Immature natural killer cell (primary cell): ENCODE data around the gene KIF3B. TPM values are rescaled to one million over a fixed set of nuclear protein-coding genes. Genes with fewer than 3 reads are reported as not detected.

Experiments used
- DNase-seq, 3 donors: peaks; one replicate each; pipeline ENCODE4 v3.0.0; 2022; ENCODE audit warnings: mixed read lengths in 1 of 3
- H3K27ac Mint-ChIP-seq, 6 donors: one replicate each; pipeline ENCODE4 v1.8.0; 2020; ENCODE audit warnings: mixed read lengths in 6 of 6, mild to moderate bottlenecking in 5 of 6, inconsistent platforms in 4 of 6, moderate library complexity in 3 of 6
- H3K27me3 Mint-ChIP-seq, 3 donors: one replicate each; pipeline ENCODE4 v1.8.0; 2020 to 2021; ENCODE audit warnings: low read depth in 3 of 3, mild to moderate bottlenecking in 3 of 3, mixed read lengths in 3 of 3, moderate library complexity in 3 of 3, inconsistent platforms in 1 of 3
- H3K36me3 Mint-ChIP-seq, 3 donors: one replicate each; pipeline ENCODE4 v1.8.0; 2020; ENCODE audit warnings: mixed read lengths in 3 of 3, inconsistent platforms in 2 of 3, mild to moderate bottlenecking in 2 of 3
- H3K4me1 Mint-ChIP-seq, 2 donors: one replicate each; pipeline ENCODE4 v1.8.0; 2020; ENCODE audit warnings: inconsistent platforms in 2 of 2, mild to moderate bottlenecking in 2 of 2, mixed read lengths in 2 of 2, moderate library complexity in 1 of 2
- H3K4me3 Mint-ChIP-seq, 5 donors: one replicate each; pipeline ENCODE4 v1.8.0; 2020; ENCODE audit warnings: mild to moderate bottlenecking in 5 of 5, mixed read lengths in 5 of 5, inconsistent platforms in 3 of 5, moderate library complexity in 3 of 5
- H3K9me3 Mint-ChIP-seq, 6 donors: one replicate each; pipeline ENCODE4 v1.8.0; 2020; ENCODE audit warnings: mild to moderate bottlenecking in 6 of 6, mixed read lengths in 6 of 6, inconsistent platforms in 4 of 6, moderate library complexity in 3 of 6
- polyA plus RNA-seq, 3 donors: library from polyadenylated mRNA; unstranded; fragments of 300-500 nt; fragmentation: Illumina TruSeq; gene quantifications; one replicate each; pipeline ENCODE4 v1.2.3, GENCODE V29; 2021

Gene KIF3B
- polyA plus RNA-seq, 3 donors from 2014 or later = 1.1 to 3.2 (median 1.4) TPM

DNA sequence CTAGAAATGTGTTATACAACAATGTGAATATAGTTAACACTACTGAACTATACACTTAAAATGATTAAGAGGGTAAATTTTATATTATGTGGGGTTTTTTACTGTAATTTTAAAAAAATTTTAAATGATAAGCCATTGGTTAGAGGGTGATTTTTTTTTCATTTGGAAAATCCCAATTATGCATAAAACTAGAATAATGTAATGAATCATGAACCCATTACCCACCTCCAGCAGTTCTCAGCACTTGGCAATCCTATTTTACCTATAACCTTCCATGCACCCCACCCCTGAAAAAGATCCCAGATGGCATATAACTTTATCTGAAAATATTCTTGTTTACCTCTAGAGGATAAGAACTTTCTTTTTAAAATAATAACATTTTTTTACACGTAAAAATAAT, 13.7 kb downstream of the KIF3B start:
- H3K4me1 Mint-ChIP-seq = peaks cover 13 to 22% of the 10 kb centered on the region in 2 donors
- no peaks in the 10 kb centered on the region for H3K36me3 Mint-ChIP-seq
- peak overlapping the region in 1 of 6 donors; percentile 40 for H3K27ac Mint-ChIP-seq
- no peak overlapping the region for H3K4me3 Mint-ChIP-seq
- DNase-seq = no peak
- H3K9me3 Mint-ChIP-seq = no peaks in the 10 kb centered on the region
- no peaks in the 10 kb centered on the region for H3K27me3 Mint-ChIP-seq

- no peaks in the 10 kb centered on the region for H3K27me3 Mint-ChIP-seq
- no peak overlapping the region for H3K27ac Mint-ChIP-seq
- peaks cover 3 to 24% of the 10 kb centered on the region in 2 donors for H3K4me1 Mint-ChIP-seq
- no peaks in the 10 kb centered on the region for H3K36me3 Mint-ChIP-seq
- DNase-seq = no peak
- H3K9me3 Mint-ChIP-seq = no peaks in the 10 kb centered on the region
- no peak overlapping the region for H3K4me3 Mint-ChIP-seq
Measured at GRCh38 chr20:32292548-32292947, 15.1 kb downstream of the KIF3B start.

DNA sequence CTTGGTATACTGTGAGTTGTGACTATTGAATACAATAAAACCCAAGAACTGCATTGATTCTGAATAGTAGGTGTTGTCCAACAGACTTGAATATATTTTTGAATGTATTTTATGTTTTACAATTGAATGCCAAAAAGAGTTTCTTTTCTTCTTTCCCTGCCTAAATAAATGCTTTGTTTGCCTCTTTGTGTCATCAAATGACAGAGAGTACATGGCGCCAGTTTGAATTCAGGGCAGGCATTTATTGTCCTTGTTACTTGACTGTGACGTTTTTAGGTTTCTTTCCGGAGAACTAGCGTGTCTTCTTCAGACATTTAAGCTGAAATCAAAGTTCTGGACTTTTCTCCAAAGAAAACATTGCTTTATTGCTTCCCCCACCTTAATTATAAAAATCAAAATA, 16.6 kb downstream of the KIF3B start:
- H3K9me3 Mint-ChIP-seq = no peaks in the 10 kb centered on the region
- no peak for DNase-seq
- H3K4me1 Mint-ChIP-seq = peaks cover 3 to 20% of the 10 kb centered on the region in 2 donors
- H3K36me3 Mint-ChIP-seq = no peaks in the 10 kb centered on the region
- no peaks in the 10 kb centered on the region for H3K27me3 Mint-ChIP-seq
- H3K27ac Mint-ChIP-seq = no peak overlapping the region
- H3K4me3 Mint-ChIP-seq = no peak overlapping the region

DNA sequence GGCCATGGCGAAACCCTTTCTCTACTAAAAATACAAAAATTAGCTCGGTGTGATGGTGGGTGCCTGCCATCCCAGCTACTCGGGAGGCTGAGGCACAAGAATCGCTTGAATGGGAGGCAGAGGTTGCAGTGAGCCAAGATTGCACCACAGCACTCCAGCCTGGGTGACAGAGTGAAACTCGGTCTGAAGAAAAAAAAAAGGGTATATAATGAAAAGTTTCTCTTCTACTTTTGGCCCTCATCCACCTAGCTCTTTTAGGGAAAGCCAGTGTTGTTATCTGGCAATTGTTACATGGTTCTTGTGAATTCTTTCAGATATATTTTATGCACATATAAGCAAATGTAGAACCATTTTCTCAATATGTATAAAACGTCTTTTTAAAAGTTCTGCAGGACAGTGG, 19.0 kb downstream of the KIF3B start:
- no peaks in the 10 kb centered on the region for H3K9me3 Mint-ChIP-seq
- peaks cover 3 to 19% of the 10 kb centered on the region in 2 donors for H3K4me1 Mint-ChIP-seq
- H3K36me3 Mint-ChIP-seq = peaks cover 0 to 5% (median 0%) of the 10 kb centered on the region in 3 donors
- H3K27me3 Mint-ChIP-seq = no peaks in the 10 kb centered on the region
- H3K4me3 Mint-ChIP-seq = no peak overlapping the region
- DNase-seq = no peak
- peak overlapping the region in 1 of 6 donors; percentile 22 for H3K27ac Mint-ChIP-seq

- peaks cover 3 to 24% of the 10 kb centered on the region in 2 donors for H3K4me1 Mint-ChIP-seq
- peak overlapping the region in 1 of 6 donors; percentile 36 for H3K27ac Mint-ChIP-seq
- H3K36me3 Mint-ChIP-seq = peaks cover 0 to 5% (median 0%) of the 10 kb centered on the region in 3 donors
- no peaks in the 10 kb centered on the region for H3K9me3 Mint-ChIP-seq
- DNase-seq = no peak
- H3K27me3 Mint-ChIP-seq = no peaks in the 10 kb centered on the region
- H3K4me3 Mint-ChIP-seq = no peak overlapping the region
Measured at GRCh38 chr20:32296819-32297420, 19.5 kb downstream of the KIF3B start.

GRCh38 chr20:32297439-32297838, 20.0 kb downstream of the KIF3B start:
- DNase-seq = no peak
- Mint-ChIP-seq H3K9me3 (no peaks in the 10 kb centered on the region), H3K36me3 (peaks cover 0 to 5% (median 0%) of the 10 kb centered on the region in 3 donors)

GRCh38 chr20:32300647-32301046, 23.2 kb downstream of the KIF3B start:
- H3K27ac Mint-ChIP-seq = no peak overlapping the region

More at GRCh38 chr20:32297439-32297838, 20.0 kb downstream of the KIF3B start:
- Mint-ChIP-seq H3K4me1 (peaks cover 3 to 28% of the 10 kb centered on the region in 2 donors), H3K27me3 (no peaks in the 10 kb centered on the region), H3K27ac (peak overlapping the region in 1 of 6 donors; percentile 36), H3K4me3 (no peak overlapping the region)

DNA sequence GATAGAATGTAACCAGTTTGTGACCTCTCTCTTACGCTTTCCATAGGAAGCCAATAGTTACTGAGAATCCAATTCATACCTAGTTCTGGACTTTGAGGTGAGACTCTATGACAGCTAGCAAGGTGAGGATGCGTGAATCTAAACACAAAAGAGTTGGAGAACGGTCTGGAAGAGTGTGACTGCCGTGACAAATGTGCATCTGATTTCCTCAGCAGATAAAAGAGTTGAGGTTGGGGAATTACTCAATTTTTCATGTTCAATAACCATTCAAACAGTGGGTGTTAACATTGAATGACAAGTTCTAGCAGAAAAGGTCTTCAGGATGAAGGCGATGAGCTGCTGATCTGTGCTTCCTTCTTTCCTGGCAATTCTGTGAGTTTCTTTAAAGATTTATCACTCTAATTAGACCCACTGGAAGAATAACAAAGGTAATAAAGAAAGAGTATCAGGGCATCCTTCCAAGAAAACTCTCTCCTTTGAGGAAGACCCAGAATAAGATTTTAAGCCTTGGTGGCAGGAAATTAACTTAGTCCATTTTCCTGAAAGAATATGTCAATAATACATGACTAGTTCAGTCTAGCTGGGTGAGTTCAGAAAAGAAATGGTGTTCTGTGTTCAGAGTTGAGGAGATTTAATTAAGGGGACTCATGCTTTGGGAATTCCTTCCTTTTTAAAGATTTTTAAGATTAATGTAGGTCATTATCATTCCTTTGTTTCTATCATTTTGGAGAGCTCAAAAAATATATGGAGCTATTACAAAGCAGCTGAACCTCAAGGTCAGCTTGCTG, 24.5 kb downstream of the KIF3B start:
- no peaks in the 10 kb centered on the region for H3K27me3 Mint-ChIP-seq
- H3K4me3 Mint-ChIP-seq = no peak overlapping the region
- peaks cover 1 to 28% of the 10 kb centered on the region in 2 donors for H3K4me1 Mint-ChIP-seq
- no peak for DNase-seq
- H3K9me3 Mint-ChIP-seq = no peaks in the 10 kb centered on the region
- no peak overlapping the region for H3K27ac Mint-ChIP-seq
- peaks cover 0 to 5% (median 2%) of the 10 kb centered on the region in 3 donors for H3K36me3 Mint-ChIP-seq

More at GRCh38 chr20:32300647-32301046, 23.2 kb downstream of the KIF3B start:
- peaks cover 1 to 33% of the 10 kb centered on the region in 2 donors for H3K4me1 Mint-ChIP-seq
- DNase-seq = no peak
- no peak overlapping the region for H3K4me3 Mint-ChIP-seq
- no peaks in the 10 kb centered on the region for H3K27me3 Mint-ChIP-seq
- H3K36me3 Mint-ChIP-seq = peaks cover 0 to 5% (median 0%) of the 10 kb centered on the region in 3 donors
- H3K9me3 Mint-ChIP-seq = no peaks in the 10 kb centered on the region

DNA sequence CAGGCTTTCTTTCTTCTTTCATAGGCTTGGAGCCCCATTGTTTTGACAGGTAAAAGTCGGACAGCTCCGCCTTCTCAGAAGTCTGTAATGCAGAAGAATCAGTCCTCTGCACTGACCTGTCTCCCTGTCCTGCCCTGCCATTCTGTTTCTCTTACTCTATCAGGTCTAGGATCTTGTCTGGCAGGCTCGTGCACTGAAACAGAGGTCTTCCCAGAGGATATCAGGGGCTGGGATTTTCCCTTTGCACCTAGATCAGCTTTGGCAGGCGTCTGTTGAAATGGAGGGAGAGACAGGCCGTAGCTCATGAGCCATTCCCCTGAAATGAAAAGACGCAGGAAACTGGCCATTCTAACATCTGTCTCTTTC, 25.0 kb downstream of the KIF3B start:
- H3K27ac Mint-ChIP-seq = no peak overlapping the region
- H3K4me3 Mint-ChIP-seq = no peak overlapping the region
- peaks cover 0 to 5% (median 4%) of the 10 kb centered on the region in 3 donors for H3K36me3 Mint-ChIP-seq
- no peaks in the 10 kb centered on the region for H3K9me3 Mint-ChIP-seq
- no peak for DNase-seq
- no peaks in the 10 kb centered on the region for H3K27me3 Mint-ChIP-seq
- peaks cover 1 to 22% of the 10 kb centered on the region in 2 donors for H3K4me1 Mint-ChIP-seq

- Mint-ChIP-seq H3K4me1 (peaks cover 1 to 19% of the 10 kb centered on the region in 2 donors), H3K27ac (no peak overlapping the region), H3K36me3 (peaks cover 0 to 5% (median 4%) of the 10 kb centered on the region in 3 donors), H3K4me3 (no peak overlapping the region), H3K9me3 (no peaks in the 10 kb centered on the region), H3K27me3 (no peaks in the 10 kb centered on the region)
- no peak for DNase-seq
Measured at GRCh38 chr20:32304131-32304746, 26.8 kb downstream of the KIF3B start.

DNA sequence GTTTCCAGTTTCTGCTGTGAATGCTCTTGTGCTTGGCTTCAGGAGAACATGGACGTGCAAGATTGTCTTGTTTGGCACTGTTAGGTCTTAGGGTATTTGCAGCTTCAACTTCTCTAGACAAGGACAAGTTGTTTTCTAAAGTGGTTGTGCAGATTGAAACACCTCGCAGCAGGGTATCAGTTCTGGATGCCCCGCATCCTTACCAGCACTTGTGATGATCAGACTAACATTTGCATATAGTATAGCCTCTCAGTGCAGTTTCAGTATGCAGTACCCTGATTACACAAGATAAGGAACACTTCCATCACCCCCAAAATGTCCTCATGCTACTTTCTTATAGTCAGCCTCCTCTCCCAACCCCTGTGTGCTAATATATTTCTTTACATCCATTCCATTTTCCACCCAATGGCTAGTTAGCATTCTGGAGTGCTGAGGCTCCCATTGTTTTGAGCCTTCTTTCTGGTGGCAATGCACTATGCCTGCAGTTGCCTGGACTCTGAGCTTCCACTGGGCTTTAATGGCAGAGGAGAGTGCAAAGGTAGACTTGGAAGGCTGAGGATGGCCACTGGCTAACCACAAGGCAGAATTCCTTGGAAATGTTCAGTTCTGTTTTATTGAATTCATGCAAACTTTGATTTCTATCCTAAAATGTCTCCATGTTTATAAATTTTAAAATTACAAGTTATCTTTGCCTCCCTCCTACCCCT, 35.4 kb downstream of the KIF3B start:
- peaks cover 0 to 6% of the 10 kb centered on the region in 2 donors for H3K4me1 Mint-ChIP-seq
- peak overlapping the region in 1 of 6 donors; percentile 34 for H3K27ac Mint-ChIP-seq
- H3K4me3 Mint-ChIP-seq = no peak overlapping the region
- DNase-seq = no peak
- no peaks in the 10 kb centered on the region for H3K9me3 Mint-ChIP-seq
- H3K36me3 Mint-ChIP-seq = peaks cover 27 to 39% (median 37%) of the 10 kb centered on the region in 3 donors
- H3K27me3 Mint-ChIP-seq = no peaks in the 10 kb centered on the region

- Mint-ChIP-seq H3K4me1 (peaks cover 0 to 6% of the 10 kb centered on the region in 2 donors), H3K27me3 (no peaks in the 10 kb centered on the region), H3K9me3 (no peaks in the 10 kb centered on the region), H3K36me3 (peaks cover 31 to 40% (median 38%) of the 10 kb centered on the region in 3 donors), H3K4me3 (no peak overlapping the region), H3K27ac (peak overlapping the region in 2 of 6 donors; percentile 22 to 71)
- no peak for DNase-seq
Measured at GRCh38 chr20:32314768-32315167, 37.3 kb downstream of the KIF3B start.

- Mint-ChIP-seq H3K9me3 (no peaks in the 10 kb centered on the region), H3K36me3 (peaks cover 26 to 37% (median 32%) of the 10 kb centered on the region in 3 donors), H3K27ac (peak overlapping the region in 2 of 6 donors; percentile 52 to 79), H3K27me3 (no peaks in the 10 kb centered on the region), H3K4me1 (peaks cover 0 to 6% of the 10 kb centered on the region in 2 donors), H3K4me3 (no peak overlapping the region)
- no peak for DNase-seq
Measured at GRCh38 chr20:32315399-32315798, 37.9 kb downstream of the KIF3B start.
